HUES64 (cell line): ENCODE results near the gene EDC4.

Source experiments
- H3K27ac ChIP-seq: 2 replicates; pipeline ENCODE4 v1.7.0; 2013; ENCODE audit warnings: low read depth, low read length, inconsistent platforms
- H3K27me3 ChIP-seq: 2 replicates; pipeline ENCODE4 v1.6.1; 2013; ENCODE audit warnings: mild to moderate bottlenecking, low read length; ENCODE audit not compliant: insufficient read depth
- H3K36me3 ChIP-seq: 2 replicates; pipeline ENCODE4 v1.6.1; 2013; ENCODE audit warnings: mild to moderate bottlenecking, low read length; ENCODE audit not compliant: insufficient read depth
- H3K4me1 ChIP-seq: 2 replicates; pipeline ENCODE4 v1.6.1; 2013; ENCODE audit warnings: mild to moderate bottlenecking, low read length, moderate library complexity; ENCODE audit not compliant: insufficient read depth
- H3K4me3 ChIP-seq: 2 replicates; pipeline ENCODE4 v1.5.1; 2013; ENCODE audit warnings: mild to moderate bottlenecking, low read length, moderate library complexity
- H3K9ac ChIP-seq: 2 replicates; pipeline ENCODE4 v1.6.1; 2013; ENCODE audit warnings: mild to moderate bottlenecking, low read depth, low read length
- H3K9me3 ChIP-seq: 2 replicates; pipeline ENCODE4 v1.6.1; 2013; ENCODE audit warnings: low read depth, low read length; ENCODE audit not compliant: insufficient read depth
- WGBS: fragments of 150-250, 120-280 bp; methylation state at CpG from one replicate; pipeline ENCODE4 v1.1.7; 2013; ENCODE audit warnings: missing lambda C conversion rate; 5-methylcytosine and 5-hydroxymethylcytosine counted together

The EDC4 gene

DNA sequence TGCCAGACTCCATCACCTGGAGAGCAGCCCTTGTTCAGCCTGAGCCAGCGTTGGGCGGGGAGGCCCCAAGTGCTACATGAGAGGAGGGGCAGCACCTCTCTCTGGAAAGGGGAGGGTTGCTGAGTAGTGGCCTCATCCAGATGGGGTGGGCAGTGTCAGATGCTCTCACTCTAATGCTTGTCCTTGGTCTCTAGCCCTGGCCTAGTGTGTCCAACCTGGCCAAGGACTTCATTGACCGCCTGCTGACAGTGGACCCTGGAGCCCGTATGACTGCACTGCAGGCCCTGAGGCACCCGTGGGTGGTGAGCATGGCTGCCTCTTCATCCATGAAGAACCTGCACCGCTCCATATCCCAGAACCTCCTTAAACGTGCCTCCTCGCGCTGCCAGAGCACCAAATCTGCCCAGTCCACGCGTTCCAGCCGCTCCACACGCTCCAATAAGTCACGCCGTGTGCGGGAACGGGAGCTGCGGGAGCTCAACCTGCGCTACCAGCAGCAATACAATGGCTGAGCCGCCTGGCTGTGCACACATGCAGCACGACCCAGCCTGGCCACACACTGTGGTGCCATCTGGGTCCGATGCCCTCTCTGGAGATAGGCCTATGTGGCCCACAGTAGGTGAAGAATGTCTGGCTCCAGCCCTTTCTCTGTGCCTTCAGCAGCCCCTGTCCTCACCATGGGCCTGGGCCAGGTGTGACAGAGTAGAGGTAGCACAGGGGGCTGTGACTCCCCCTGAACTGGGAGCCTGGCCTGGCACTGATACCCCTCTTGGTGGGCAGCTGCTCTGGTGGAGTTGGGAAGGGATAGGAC lies 54.5 kb downstream of the EDC4 start:
- peaks cover 12% of the 10 kb centered on the region for H3K36me3 ChIP-seq
- no peaks in the 10 kb centered on the region for H3K4me1 ChIP-seq
- H3K9ac ChIP-seq = no peak overlapping the region
- no peak overlapping the region for H3K27ac ChIP-seq
- H3K27me3 ChIP-seq = no peaks in the 10 kb centered on the region
- H3K4me3 ChIP-seq = no peak overlapping the region
- H3K9me3 ChIP-seq = no peaks in the 10 kb centered on the region
- 95% methylated on average over 22 of the region's 22 CpGs for whole genome bisulfite sequencing

DNA sequence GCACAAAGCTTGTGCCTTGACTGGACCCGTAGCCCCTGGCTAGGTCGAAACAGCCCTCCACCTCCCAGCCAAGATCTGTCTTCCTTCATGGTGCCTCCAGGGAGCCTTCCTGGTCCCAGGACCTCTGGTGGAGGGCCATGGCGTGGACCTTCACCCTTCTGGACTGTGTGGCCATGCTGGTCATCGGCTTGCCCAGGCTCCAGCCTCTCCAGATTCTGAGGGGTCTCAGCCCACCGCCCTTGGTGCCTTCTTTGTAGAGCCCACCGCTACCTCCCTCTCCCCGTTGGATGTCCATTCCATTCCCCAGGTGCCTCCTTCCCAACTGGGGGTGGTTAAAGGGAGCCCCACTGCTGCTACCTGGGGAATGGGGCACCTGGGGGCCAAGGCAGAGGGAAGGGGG lies 55.3 kb downstream of the EDC4 start:
- Histone ChIP-seq H3K9ac (no peak overlapping the region), H3K36me3 (peaks cover 12% of the 10 kb centered on the region), H3K4me3 (no peak overlapping the region), H3K4me1 (no peaks in the 10 kb centered on the region), H3K27ac (no peak overlapping the region), H3K9me3 (no peaks in the 10 kb centered on the region), H3K27me3 (no peaks in the 10 kb centered on the region)
- 90% methylated on average over 7 of the region's 7 CpGs for WGBS

DNA sequence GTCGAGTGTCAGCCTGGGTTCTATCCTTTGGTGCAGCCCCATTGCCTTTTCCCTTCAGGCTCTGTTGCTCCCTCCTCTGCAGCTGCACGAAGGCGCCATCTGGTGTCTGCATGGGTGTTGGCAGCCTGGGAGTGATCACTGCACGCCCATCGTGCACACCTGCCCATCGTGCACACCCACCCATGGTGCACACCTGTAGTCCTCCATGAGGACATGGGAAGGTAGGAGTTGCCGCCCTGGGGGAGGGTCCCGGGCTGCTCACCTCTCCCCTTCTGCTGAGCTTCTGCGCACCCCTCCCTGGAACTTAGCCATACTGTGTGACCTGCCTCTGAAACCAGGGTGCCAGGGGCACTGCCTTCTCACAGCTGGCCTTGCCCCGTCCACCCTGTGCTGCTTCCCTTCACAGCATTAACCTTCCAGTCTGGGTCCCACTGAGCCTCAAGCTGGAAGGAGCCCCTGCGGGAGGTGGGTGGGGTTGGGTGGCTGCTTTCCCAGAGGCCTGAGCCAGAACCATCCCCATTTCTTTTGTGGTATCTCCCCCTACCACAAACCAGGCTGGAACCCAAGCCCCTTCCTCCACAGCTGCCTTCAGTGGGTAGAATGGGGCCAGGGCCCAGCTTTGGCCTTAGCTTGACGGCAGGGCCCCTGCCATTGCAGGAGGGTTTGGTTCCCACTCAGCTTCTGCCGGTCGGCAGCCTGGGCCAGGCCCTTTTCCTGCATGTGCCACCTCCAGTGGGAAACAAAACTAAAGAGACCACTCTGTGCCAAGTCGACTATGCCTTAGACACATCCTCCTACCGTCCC lies 55.9 kb downstream of the EDC4 start:
- WGBS = 62% methylated on average over 16 of the region's 16 CpGs
- no peaks in the 10 kb centered on the region for H3K9me3 ChIP-seq
- no peak overlapping the region for H3K27ac ChIP-seq
- no peak overlapping the region for H3K4me3 ChIP-seq
- no peaks in the 10 kb centered on the region for H3K27me3 ChIP-seq
- H3K4me1 ChIP-seq = no peaks in the 10 kb centered on the region
- H3K9ac ChIP-seq = no peak overlapping the region
- H3K36me3 ChIP-seq = peaks cover 16% of the 10 kb centered on the region

DNA sequence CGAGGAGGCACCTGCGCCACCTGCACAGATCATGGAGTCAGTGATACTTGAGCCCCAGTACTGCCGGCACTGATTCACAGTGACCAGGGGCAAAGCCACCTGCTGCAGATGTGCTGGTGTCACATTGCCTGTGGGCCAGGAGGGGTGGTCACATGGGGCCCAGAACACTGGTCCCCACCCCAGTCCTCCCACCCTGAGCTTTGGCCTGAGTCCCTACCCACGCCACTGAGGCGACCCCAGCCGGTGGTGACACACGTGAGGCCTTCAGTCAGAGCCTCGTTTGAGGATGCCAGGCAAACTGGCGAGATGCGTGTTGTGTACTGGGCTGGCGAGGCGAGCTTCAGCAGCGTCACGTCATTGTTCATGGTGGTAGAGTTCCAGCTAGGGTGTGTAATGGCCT lies 57.3 kb downstream of the EDC4 start:
- 96% methylated on average over 14 of the region's 14 CpGs for WGBS
- H3K9me3 ChIP-seq = no peaks in the 10 kb centered on the region
- H3K27me3 ChIP-seq = no peaks in the 10 kb centered on the region
- no peak overlapping the region for H3K9ac ChIP-seq
- no peak overlapping the region for H3K4me3 ChIP-seq
- peaks cover 18% of the 10 kb centered on the region for H3K36me3 ChIP-seq
- H3K27ac ChIP-seq = no peak overlapping the region
- no peaks in the 10 kb centered on the region; the same call in 1 of the 2 replicates for H3K4me1 ChIP-seq

DNA sequence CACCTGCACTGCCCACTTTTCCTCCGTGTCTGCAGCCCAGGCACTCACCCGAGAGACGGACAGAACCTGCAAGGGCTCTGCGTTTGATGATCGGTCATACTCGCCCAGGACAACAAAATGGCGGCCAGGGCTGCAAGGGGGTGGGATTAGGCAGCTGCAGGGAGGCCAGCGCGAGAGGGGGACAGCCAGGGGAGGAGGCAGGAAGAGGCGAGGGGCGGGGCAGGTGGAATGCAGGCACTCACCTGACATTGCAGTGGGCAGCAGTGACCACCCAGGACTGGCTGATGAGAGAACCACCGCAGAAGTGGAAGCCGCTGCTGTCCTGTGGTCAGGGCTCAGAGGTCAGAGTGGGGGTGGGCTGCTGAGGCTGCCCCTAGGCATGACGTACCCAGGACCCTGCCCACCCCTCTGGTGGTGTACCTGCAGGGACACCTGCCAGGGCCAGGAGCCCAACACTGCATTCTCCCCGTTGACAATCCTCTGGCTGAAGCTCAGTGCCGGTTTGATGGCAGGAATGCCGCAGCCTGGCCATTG lies 57.9 kb downstream of the EDC4 start:
- Histone ChIP-seq H3K9ac (no peak overlapping the region), H3K27ac (no peak overlapping the region), H3K4me3 (no peak overlapping the region), H3K9me3 (no peaks in the 10 kb centered on the region), H3K4me1 (no peaks in the 10 kb centered on the region; the same call in 1 of the 2 replicates), H3K27me3 (no peaks in the 10 kb centered on the region), H3K36me3 (peaks cover 18% of the 10 kb centered on the region)
- WGBS = 92% methylated on average over 17 of the region's 17 CpGs
